GM18502 (cell line): ENCODE data around the gene MRPL22.
"Not testable (repeated sequence)": the region's sequence is repeated elsewhere in the genome, so short reads cannot be mapped to it uniquely, and the experiment has no call there.

Source experiments
- ATAC-seq: cut with Tn5 transposase; IDR thresholded peaks from one replicate; pipeline ENCODE4 v1.9.1; 2021; ENCODE audit warnings: mild to moderate bottlenecking; ENCODE audit not compliant: unreplicated experiment, poor library complexity

MRPL22 gene

DNA sequence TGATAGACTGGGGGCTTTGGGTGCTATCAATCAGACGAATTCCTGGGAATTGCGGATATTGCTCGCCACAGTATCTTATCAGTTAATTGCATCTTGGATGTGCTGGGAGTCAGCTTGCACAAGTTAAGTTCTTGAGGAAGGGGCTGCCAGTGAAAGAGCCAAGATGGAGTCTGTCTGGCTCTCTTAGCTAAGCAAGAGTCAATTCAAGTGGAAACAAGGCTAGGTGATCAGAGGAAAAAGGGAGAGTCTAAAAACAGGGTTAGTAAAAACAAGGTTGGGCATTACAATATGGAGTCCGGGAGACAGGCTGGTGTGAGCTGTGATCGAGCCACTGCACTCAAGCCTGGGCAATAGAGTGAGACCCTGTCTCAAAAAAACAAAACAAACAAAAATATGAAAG, 1.5 kb upstream of the MRPL22 start:
- not testable (repeated sequence) for ATAC-seq

DNA sequence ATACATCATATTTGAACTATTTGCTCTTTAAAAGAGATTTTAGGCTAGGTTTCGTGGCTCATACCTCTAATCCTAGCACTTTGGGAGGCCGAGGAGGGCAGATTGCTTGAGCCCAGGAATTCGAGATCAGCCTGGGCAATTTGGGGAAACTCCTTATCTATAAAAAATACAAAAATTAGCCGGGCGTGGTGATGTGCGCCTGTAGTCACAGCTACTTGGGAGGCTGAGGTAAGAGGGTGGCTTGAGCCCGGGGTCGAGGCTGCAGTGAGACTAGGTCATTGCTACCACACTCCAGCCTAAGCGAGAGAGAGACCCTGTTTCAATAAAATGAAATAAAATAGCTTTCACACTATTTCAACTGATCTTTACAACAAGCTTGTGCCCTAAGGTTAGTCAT, 500 bp upstream of the MRPL22 start:
- ATAC-seq = no peak

DNA sequence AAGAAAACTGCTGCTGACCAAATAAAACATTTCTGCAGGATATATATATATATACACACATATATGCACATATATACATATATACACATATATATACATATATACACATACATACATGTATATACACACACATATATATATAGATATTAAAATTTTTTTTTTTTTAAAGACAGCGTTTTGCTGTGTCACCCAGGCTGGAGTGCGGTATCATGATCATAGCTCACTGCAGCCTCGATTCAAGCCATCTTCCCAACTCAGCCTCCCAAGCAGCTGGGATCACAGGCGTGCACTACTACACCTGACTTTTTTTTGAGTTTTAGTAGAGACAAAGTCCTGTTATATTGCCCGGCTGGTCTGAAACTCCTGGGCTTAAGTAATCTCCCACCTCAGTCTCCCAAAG, 2.7 kb downstream of the MRPL22 start:
- ATAC-seq = no peak

DNA sequence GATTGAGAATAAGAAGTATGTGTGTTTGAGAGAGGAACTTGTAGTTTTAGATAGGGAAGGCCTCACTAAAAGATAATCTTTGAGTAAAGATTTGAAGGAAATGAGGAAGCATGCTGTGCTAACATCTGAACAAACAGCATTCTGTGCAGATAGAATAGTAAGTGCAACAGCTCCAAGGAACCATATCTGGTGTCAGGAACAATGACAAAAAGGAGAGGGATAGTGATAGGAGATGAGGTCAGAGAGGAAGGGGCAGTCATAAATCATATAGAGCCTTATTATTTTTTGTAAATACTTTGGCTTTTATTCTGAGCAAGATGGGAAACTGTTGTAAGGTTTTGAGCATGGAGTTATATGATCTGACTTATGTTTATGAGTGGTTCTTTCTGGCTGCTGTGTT, 3.8 kb downstream of the MRPL22 start:
- no peak for ATAC-seq

- ATAC-seq = no peak
Measured at GRCh38 chr5:154945695-154946301, 4.9 kb downstream of the MRPL22 start.

GRCh38 chr5:154947778-154948177, 6.9 kb downstream of the MRPL22 start:
- no peak for ATAC-seq

DNA sequence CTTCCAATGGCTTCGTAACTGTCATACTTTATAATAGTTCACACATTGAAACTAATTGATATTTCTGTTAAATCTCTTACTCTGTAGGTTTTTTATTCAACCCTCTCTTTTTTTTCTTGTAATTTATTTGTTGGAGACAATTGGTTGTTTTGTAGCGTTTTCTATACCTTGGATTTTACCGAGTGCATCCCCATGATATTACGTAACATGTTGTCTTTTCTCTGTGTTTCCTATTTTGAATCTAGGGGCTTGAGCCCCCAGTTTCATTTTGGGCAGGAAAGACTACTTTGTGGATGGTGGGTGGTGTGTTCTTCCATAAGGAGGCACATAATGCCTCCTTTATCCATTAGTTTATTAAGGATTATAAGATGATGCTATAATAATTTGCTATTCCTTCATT, 7.4 kb downstream of the MRPL22 start:
- ATAC-seq = no peak

GRCh38 chr5:154949781-154950180, 8.9 kb downstream of the MRPL22 start:
- ATAC-seq = no peak

GRCh38 chr5:154956712-154957111, 15.8 kb downstream of the MRPL22 start:
- ATAC-seq = no peak

- ATAC-seq = peak; percentile 97
Measured at GRCh38 chr5:154962494-154962893, 21.6 kb downstream of the MRPL22 start.

- no peak for ATAC-seq
Measured at GRCh38 chr5:154966081-154966841, 25.4 kb downstream of the MRPL22 start.

- no peak for ATAC-seq
Measured at GRCh38 chr5:154966874-154967273, 26.0 kb downstream of the MRPL22 start.

DNA sequence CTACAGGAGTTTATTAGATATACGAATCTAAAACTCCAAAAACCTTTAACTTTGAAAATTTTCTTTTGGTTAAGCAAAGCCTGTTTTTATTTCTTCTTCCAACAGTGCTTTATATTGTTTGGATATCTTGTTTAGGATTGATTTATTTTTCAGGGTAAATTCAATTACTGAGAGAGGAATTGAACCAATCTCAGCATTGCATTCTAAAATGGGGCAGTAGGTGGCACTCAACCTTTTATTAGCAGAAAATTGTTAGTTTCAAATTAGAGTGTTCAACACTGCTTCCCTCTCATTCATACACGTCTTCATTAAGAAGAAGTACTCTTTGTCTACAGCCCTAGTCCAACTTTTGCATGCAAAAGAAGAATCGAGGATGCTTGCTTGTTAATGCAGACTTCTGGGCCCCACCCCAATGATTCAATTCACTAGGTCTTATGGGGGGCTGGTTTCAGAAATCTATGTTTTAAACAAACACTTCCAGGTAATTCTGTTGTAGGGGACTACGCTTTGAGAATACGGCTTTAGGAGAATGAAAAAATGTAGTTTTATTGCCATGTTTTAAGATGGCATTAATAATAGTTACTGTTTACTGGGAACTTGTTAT, 26.6 kb downstream of the MRPL22 start:
- no peak for ATAC-seq

DNA sequence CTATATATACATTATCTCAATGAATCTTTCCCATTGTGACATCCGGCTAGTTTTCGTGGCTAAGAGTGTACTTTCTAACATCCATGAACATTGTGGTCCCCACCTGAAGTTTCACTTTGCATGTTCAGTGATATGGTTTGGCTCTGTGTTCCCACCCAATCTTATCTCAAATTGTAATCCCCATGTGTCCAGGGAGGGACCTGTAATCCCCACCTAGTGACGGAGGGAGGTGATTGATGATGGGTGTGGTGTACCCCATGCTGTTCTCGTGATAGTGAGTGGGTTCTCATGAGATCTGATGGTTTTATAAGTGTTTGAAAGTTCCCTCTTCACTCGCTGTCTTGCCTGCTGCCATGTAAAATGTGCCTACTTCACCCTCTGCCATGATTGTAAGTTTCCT, 28.1 kb downstream of the MRPL22 start:
- no peak for ATAC-seq

GRCh38 chr5:154970759-154971158, 29.9 kb downstream of the MRPL22 start:
- no peak for ATAC-seq

GRCh38 chr5:154971501-154971900, 30.6 kb downstream of the MRPL22 start:
- no peak for ATAC-seq

DNA sequence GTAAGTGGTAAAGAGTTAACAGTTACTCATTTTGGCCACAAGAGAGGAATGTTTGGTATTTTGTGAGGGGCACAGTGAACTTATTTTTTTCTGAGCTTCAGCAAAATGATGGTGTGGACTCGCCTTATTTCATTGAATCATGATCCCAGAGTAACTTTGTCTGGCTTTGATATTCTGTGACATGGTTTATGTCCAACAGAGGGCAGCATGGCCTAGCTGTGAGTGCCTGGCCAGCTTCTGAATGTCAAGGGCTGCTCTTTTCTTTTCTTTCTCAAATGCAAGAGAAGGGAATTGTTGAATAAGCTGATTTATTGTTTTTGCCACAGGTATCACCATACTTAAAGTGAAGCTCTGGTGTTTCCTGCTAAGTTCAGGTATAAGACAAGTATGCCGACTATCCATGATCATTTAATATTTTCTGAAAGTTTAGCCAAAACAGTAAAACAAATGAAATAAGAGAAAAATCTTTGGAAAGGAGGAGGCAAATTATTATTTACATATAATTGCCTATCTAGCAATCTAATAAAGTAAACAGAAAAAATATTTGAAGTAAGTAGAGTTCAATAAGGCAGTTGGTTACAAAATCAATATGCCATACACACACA, 31.7 kb downstream of the MRPL22 start:
- no peak for ATAC-seq

GRCh38 chr5:154976082-154976481, 35.2 kb downstream of the MRPL22 start:
- ATAC-seq = not testable (repeated sequence)

GRCh38 chr5:154977409-154977808, 36.5 kb downstream of the MRPL22 start:
- ATAC-seq = peak; percentile 65

GRCh38 chr5:154978294-154978693, 37.4 kb downstream of the MRPL22 start:
- not testable (repeated sequence) for ATAC-seq

GRCh38 chr5:154984946-154985516, 44.2 kb downstream of the MRPL22 start:
- ATAC-seq = no peak
